G401 (cell line): ENCODE measurements around the gene KRTAP9-2. TPM values are rescaled to one million over a fixed set of nuclear protein-coding genes. Genes with fewer than 3 reads are reported as not detected.
"Not testable (repeated sequence)": the region's sequence is repeated elsewhere in the genome, so short reads cannot be mapped to it uniquely, and the experiment has no call there.

ENCODE experiments used
- DNase-seq: peaks from one replicate; pipeline ENCODE4 v3.0.0-alpha.2; 2015; ENCODE audit warnings: low spot score
- in situ Hi-C: cut with HindIII; loops from 2 replicates; pipeline ENCODE4 v1.10.0; 2016; ENCODE audit warnings: low sequenced_read_pairs, mixed read lengths
- total RNA-seq: library from RNA; depleted of rRNA; stranded (reverse); fragments of >200 nt; shearing (Covaris generic); gene quantifications from 2 replicates; pipeline ENCODE4 v1.2.3, GENCODE V29; 2014; rRNA removed

The KRTAP9-2 gene
- total RNA-seq: not detected in 2 replicates

GRCh38 chr17:41226598-41227095 lies at the start of gene KRTAP9-2:
KRTAP9-2 (plus strand) TSS chr17:41226648; CDS start chr17:41226655, 7 bp downstream.
- DNase-seq, in situ Hi-C loops: not testable (repeated sequence)

- in situ Hi-C loops: no loop called here
- DNase-seq: no peak
Measured at GRCh38 chr17:41176744-41177387, 49.6 kb upstream of the KRTAP9-2 start.

GRCh38 chr17:41177727-41178271 lies 48.6 kb upstream of the KRTAP9-2 start, which contains the start of gene KRTAP4-2:
KRTAP4-2 (minus strand) TSS chr17:41178221; CDS start chr17:41178164, 57 bp downstream.
- in situ Hi-C loops: no loop called here
- no peak for DNase-seq

- in situ Hi-C loops: no loop called here
- DNase-seq: no peak
Measured at GRCh38 chr17:41178341-41178740, 48.1 kb upstream of the KRTAP9-2 start.

- in situ Hi-C loops: no loop called here
Measured at GRCh38 chr17:41178843-41179616, 47.4 kb upstream of the KRTAP9-2 start.

GRCh38 chr17:41184480-41184961 lies 41.9 kb upstream of the KRTAP9-2 start, which contains the start of gene KRTAP4-1:
KRTAP4-1 (minus strand) TSS chr17:41184911; CDS start chr17:41184854, 57 bp downstream.
- no peak for DNase-seq
- in situ Hi-C loops: no loop called here

More at GRCh38 chr17:41178843-41179616, 47.4 kb upstream of the KRTAP9-2 start:
- no peak for DNase-seq

- in situ Hi-C loops: no loop called here
Measured at GRCh38 chr17:41185001-41185400, 41.4 kb upstream of the KRTAP9-2 start.

GRCh38 chr17:41186872-41187271 lies 39.6 kb upstream of the KRTAP9-2 start:
- no peak for DNase-seq
- in situ Hi-C loops: no loop called here

More at GRCh38 chr17:41185001-41185400, 41.4 kb upstream of the KRTAP9-2 start:
- DNase-seq: no peak

GRCh38 chr17:41189837-41190318 lies 36.6 kb upstream of the KRTAP9-2 start, which contains the start of gene KRTAP9-1:
KRTAP9-1 (plus strand) TSS chr17:41189887; CDS start chr17:41189887, 0 bp downstream.
- in situ Hi-C loops, DNase-seq: not testable (repeated sequence)

GRCh38 chr17:41190328-41190727 lies 36.1 kb upstream of the KRTAP9-2 start:
- no peak for DNase-seq
- in situ Hi-C loops: no loop called here

- DNase-seq: no peak
- in situ Hi-C loops: no loop called here
Measured at GRCh38 chr17:41196068-41196467, 30.4 kb upstream of the KRTAP9-2 start.

GRCh38 chr17:41199421-41200078 lies 26.9 kb upstream of the KRTAP9-2 start:
- DNase-seq: no peak
- in situ Hi-C loops: no loop called here

GRCh38 chr17:41211845-41212466 lies 14.5 kb upstream of the KRTAP9-2 start:
- DNase-seq: no peak
- in situ Hi-C loops: no loop called here

- DNase-seq: no peak
- in situ Hi-C loops: no loop called here
Measured at GRCh38 chr17:41212524-41213169, 13.8 kb upstream of the KRTAP9-2 start.

GRCh38 chr17:41215681-41216080 lies 10.8 kb upstream of the KRTAP9-2 start:
- in situ Hi-C loops: no loop called here

GRCh38 chr17:41223821-41224220 lies 2.6 kb upstream of the KRTAP9-2 start:
- no peak for DNase-seq
- in situ Hi-C loops: no loop called here

More at GRCh38 chr17:41215681-41216080, 10.8 kb upstream of the KRTAP9-2 start:
- DNase-seq: no peak

GRCh38 chr17:41226051-41226450 lies 397 bp upstream of the KRTAP9-2 start:
- in situ Hi-C loops: no loop called here
- no peak for DNase-seq

GRCh38 chr17:41230094-41230493 lies 3.6 kb downstream of the KRTAP9-2 start:
- in situ Hi-C loops: no loop called here
- DNase-seq: no peak
